B cell (primary cell): ENCODE data around the gene ADGRV1. TPM values are rescaled to one million over a fixed set of nuclear protein-coding genes. Genes with fewer than 3 reads are reported as not detected.

Source experiments
- ATAC-seq: fragments of 200-7000 bp; cut with Tn5 transposase; one replicate; pipeline ENCODE4 v1.10.0; 2021; ENCODE audit warnings: low read depth, mild to moderate bottlenecking, moderate number of reproducible peaks, moderate library complexity
- CTCF ChIA-PET: fragments of 350-600 bp; sonication (Branson Sonifier 250); formaldehyde crosslinking; loops from one replicate; lab custom pipeline; 2021; ENCODE audit warnings: antibody characterized with exemption, inconsistent platforms; lab: Charles Lee
- POLR2A ChIA-PET: fragments of 350-600 bp; sonication (Branson Sonifier 250); formaldehyde crosslinking; loops from one replicate; lab custom pipeline; 2021; ENCODE audit warnings: antibody characterized with exemption; lab: Charles Lee
- DNase-seq: peaks from one replicate; pipeline ENCODE4 v3.0.0; 2013
- H2AFZ ChIP-seq: 2 replicates; pipeline ENCODE4 v1.6.1; 2012; ENCODE audit warnings: mild to moderate bottlenecking, low read depth, low read length; ENCODE audit not compliant: insufficient read depth, poor library complexity, severe bottlenecking
- H3K27ac ChIP-seq, 2 donors: 1 replicate in 1 of 2; 2 replicates in 1 of 2; pipeline ENCODE4 v1.5.1; 2012 to 2013; ENCODE audit warnings: low read length in 2 of 2, mild to moderate bottlenecking in 2 of 2, moderate library complexity in 1 of 2
- H3K27me3 ChIP-seq, 4 experiments: fragments of 200-600 bp in 1 of 4; sonication (generic) in 1 of 4; replicated peaks in 1 of 4; 1 replicate in 2 of 4; 2 replicates in 2 of 4; pipeline versions ENCODE4 v1.6.1 to v1.7.0; 2013 to 2016; ENCODE audit warnings: low read length in 3 of 4, mild to moderate bottlenecking in 2 of 4, mixed read lengths in 1 of 4, moderate library complexity in 1 of 4; ENCODE audit not compliant: insufficient read depth in 4 of 4, control insufficient read depth in 3 of 4; ENCODE audit errors: control extremely low read depth in 1 of 4
- H3K36me3 ChIP-seq, 2 experiments: replicated peaks in 1 of 2; 1 replicate in 1 of 2; 2 replicates in 1 of 2; pipeline versions ENCODE4 v1.6.1 to v1.7.1; 2013; ENCODE audit warnings: low read length in 1 of 2; ENCODE audit not compliant: insufficient read depth in 2 of 2, control insufficient read depth in 1 of 2; ENCODE audit errors: control extremely low read depth in 1 of 2, extremely low read depth in 1 of 2
- H3K4me1 ChIP-seq, 2 donors: fragments of 200-600 bp in 1 of 2; sonication (generic) in 1 of 2; 1 replicate in 1 of 2; 2 replicates in 1 of 2; pipeline versions ENCODE4 v1.5.1 to v1.6.1; 2013 to 2017; ENCODE audit warnings: low read length in 2 of 2; ENCODE audit not compliant: control insufficient read depth in 2 of 2, insufficient read depth in 2 of 2
- H3K4me2 ChIP-seq: replicated peaks from 2 replicates; pipeline ENCODE3; 2012; ENCODE audit warnings: mild to moderate bottlenecking, low read depth, low read length; ENCODE audit not compliant: poor library complexity, severe bottlenecking
- H3K4me3 ChIP-seq, 5 experiments: fragments of 200-600 bp in 1 of 5; sonication (generic) in 1 of 5; 1 replicate in 3 of 5; 2 replicates in 2 of 5; pipeline versions ENCODE4 v1.5.1 to v1.7.0; 2011 to 2016; ENCODE audit warnings: low read length in 4 of 5, mild to moderate bottlenecking in 4 of 5, low read depth in 2 of 5, control low read depth in 1 of 5, moderate library complexity in 1 of 5; ENCODE audit not compliant: insufficient read depth in 1 of 5; ENCODE audit errors: control extremely low read depth in 1 of 5, extremely low read depth in 1 of 5
- H3K79me2 ChIP-seq: fragments of 200-600 bp; sonication (generic); one replicate; pipeline ENCODE4 v1.6.0; 2016; ENCODE audit warnings: low read length; ENCODE audit not compliant: control insufficient read depth, insufficient read depth
- H3K9ac ChIP-seq: fragments of 200-600 bp; sonication (generic); 2 replicates; pipeline ENCODE4 v1.6.1; 2017; ENCODE audit warnings: mild to moderate bottlenecking, low read length, moderate library complexity
- H3K9me3 ChIP-seq, 3 donors: one replicate each; pipeline versions ENCODE4 v1.6.1 to v1.7.1; 2013; ENCODE audit warnings: low read length in 2 of 3; ENCODE audit not compliant: control insufficient read depth in 2 of 3, insufficient read depth in 1 of 3; ENCODE audit errors: control extremely low read depth in 1 of 3
- H4K20me1 ChIP-seq: 2 replicates; pipeline ENCODE4 v1.6.0; 2012; ENCODE audit warnings: mild to moderate bottlenecking, low read length; ENCODE audit not compliant: insufficient read depth, control insufficient read depth, poor library complexity, severe bottlenecking
- H3K27ac Mint-ChIP-seq: one replicate; pipeline ENCODE4 v1.8.0; 2021; ENCODE audit warnings: mixed read lengths
- H3K27me3 Mint-ChIP-seq: one replicate; pipeline ENCODE4 v1.8.0; 2021; ENCODE audit warnings: mixed read lengths
- H3K4me1 Mint-ChIP-seq: one replicate; pipeline ENCODE4 v1.8.0; 2021; ENCODE audit warnings: mixed read lengths
- H3K4me3 Mint-ChIP-seq: one replicate; pipeline ENCODE4 v1.8.0; 2021; ENCODE audit warnings: mixed read lengths
- H3K9me3 Mint-ChIP-seq: one replicate; pipeline ENCODE4 v1.8.0; 2022; ENCODE audit warnings: mixed read lengths; ENCODE audit not compliant: insufficient read depth
- CTCF ChIP-seq: fragments of 200-600 bp; IDR thresholded peaks from one replicate; pipeline ENCODE4 v1.8.0; 2022; ENCODE audit warnings: antibody characterized with exemption, mild to moderate bottlenecking
- EZH2 ChIP-seq: IDR thresholded peaks from 2 replicates; pipeline ENCODE4 v1.6.1; 2012; ENCODE audit warnings: borderline replicate concordance, low read depth, mild to moderate bottlenecking, moderate library complexity, low read length; ENCODE audit not compliant: insufficient read depth, poor library complexity, severe bottlenecking
- WGBS: methylation state at CpG from one replicate; pipeline ENCODE4 v1.1.5; 2013; ENCODE audit warnings: missing lambda C conversion rate; ENCODE audit not compliant: insufficient coverage; 5-methylcytosine and 5-hydroxymethylcytosine counted together
- intact Hi-C: fragments of 100-400 bp; cut with micrococcal nuclease; formaldehyde crosslinking; loops from one replicate; pipeline ENCODE4 v1.10.0; 2022
- polyA plus RNA-seq: library from polyadenylated mRNA; depleted of rRNA; stranded (reverse); fragments of >200 nt; gene quantifications from 2 replicates; pipeline ENCODE4 v1.2.3, GENCODE V29; 2012
- total RNA-seq, 2 donors: library from RNA; stranded (reverse); fragments of 120-200 nt in 1 of 2; gene quantifications; 1 replicate in 1 of 2; 2 replicates in 1 of 2; pipeline versions ENCODE4 v1.2.3 to v1.2.4, GENCODE V29; 2013 to 2022

The ADGRV1 gene
- total and polyA plus RNA-seq, 2 donors (not counting 1 experiment from before 2014, with no cell fraction given) = 0.07 TPM; not detected in 1

GRCh38 chr5:90909940-90910339 is 351.3 kb downstream of the ADGRV1 start:
- Histone ChIP-seq H3K27ac (no peak overlapping the region), H3K36me3 (no peaks in the 10 kb centered on the region), H4K20me1 (no peaks in the 10 kb centered on the region), H3K9me3 (no peaks in the 10 kb centered on the region), H3K79me2 (no peaks in the 10 kb centered on the region), H2AFZ (no peak overlapping the region), H3K27me3 (no peaks in the 10 kb centered on the region), H3K9ac (no peak overlapping the region), H3K4me2 (no peak overlapping the region), H3K4me3 (no peak overlapping the region), H3K4me1 (no peaks in the 10 kb centered on the region)
- WGBS = 96% methylated on average over 4 of the region's 6 CpGs
- Mint-ChIP-seq H3K4me3 (no peak overlapping the region), H3K27ac (no peak overlapping the region), H3K9me3 (no peaks in the 10 kb centered on the region), H3K27me3 (peaks cover 4% of the 10 kb centered on the region), H3K4me1 (no peaks in the 10 kb centered on the region)
- intact Hi-C loops = no loop called here
- POLR2A ChIA-PET = no interaction called here
- ATAC-seq = no peak
- DNase-seq = no peak
- CTCF ChIA-PET = no interaction called here
- no peak for TF ChIP-seq EZH2
- no peak for TF ChIP-seq CTCF

- Histone ChIP-seq H2AFZ (no peak overlapping the region), H3K27ac (no peak overlapping the region), H3K27me3 (no peaks in the 10 kb centered on the region), H4K20me1 (no peaks in the 10 kb centered on the region), H3K4me2 (no peak overlapping the region), H3K36me3 (no peaks in the 10 kb centered on the region), H3K9me3 (no peaks in the 10 kb centered on the region), H3K79me2 (no peaks in the 10 kb centered on the region), H3K4me1 (no peaks in the 10 kb centered on the region), H3K9ac (no peak overlapping the region), H3K4me3 (no peak overlapping the region)
- intact Hi-C loops = no loop called here
- H3K27me3 Mint-ChIP-seq = peaks cover 7% of the 10 kb centered on the region
- WGBS = no CpG with 5 or more reads among the region's 1 CpG
- ATAC-seq = no peak
- POLR2A ChIA-PET = no interaction called here
- no peak overlapping the region for H3K27ac Mint-ChIP-seq
- H3K4me1 Mint-ChIP-seq = no peaks in the 10 kb centered on the region
- no peak for DNase-seq
- TF ChIP-seq EZH2 = no peak
- no peak for TF ChIP-seq CTCF
- H3K4me3 Mint-ChIP-seq = no peak overlapping the region
- CTCF ChIA-PET = no interaction called here
- no peaks in the 10 kb centered on the region for H3K9me3 Mint-ChIP-seq
Observed at GRCh38 chr5:90911169-90911568, 352.6 kb downstream of the ADGRV1 start.
